ENCODE results near the gene KDM1B. TPM values are rescaled to one million over a fixed set of nuclear protein-coding genes. Genes with fewer than 3 reads are reported as not detected.

KDM1B gene
- total and polyA plus RNA-seq, 2 donors from 2014 or later: 3.9 to 20.5 TPM

DNA sequence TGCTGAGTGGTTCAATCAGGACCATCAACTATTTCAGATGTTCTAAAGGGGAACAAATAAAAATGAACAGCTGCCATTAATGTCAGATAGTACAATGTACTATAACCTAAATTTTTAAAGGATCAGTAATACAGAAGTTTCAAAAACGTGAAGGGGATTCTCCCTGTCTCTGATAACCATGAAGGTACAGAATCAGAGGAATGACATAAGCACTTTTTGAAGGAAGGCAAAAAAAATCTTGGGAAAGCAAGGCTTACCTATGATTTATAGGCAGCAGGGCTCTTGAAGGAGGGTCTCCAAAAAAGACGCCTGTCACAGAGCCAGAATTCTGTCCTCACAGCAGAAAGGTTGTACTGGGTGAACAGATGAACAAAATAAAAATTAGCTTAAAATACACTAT is 89.0 kb downstream of the KDM1B start:
- no peaks in the 10 kb centered on the region for H3K27me3 ChIP-seq (ENCODE audit: control insufficient read depth, insufficient read depth, low read length)
- intact Hi-C loops (cut with DNase I): no loop called here
- FAIRE-seq: no peak
- H3K4me3 ChIP-seq (ENCODE audit: low read length in 3 of 3): no peak overlapping the region
- H3K9ac ChIP-seq (ENCODE audit: low read length in 3 of 3): no peak overlapping the region
- H3K4me1 ChIP-seq (ENCODE audit: control insufficient read depth in 2 of 3, insufficient read depth in 2 of 3, low read depth in 1 of 3, low read length in 3 of 3): no peaks in the 10 kb centered on the region
- TF ChIP-seq, protein P1, sequence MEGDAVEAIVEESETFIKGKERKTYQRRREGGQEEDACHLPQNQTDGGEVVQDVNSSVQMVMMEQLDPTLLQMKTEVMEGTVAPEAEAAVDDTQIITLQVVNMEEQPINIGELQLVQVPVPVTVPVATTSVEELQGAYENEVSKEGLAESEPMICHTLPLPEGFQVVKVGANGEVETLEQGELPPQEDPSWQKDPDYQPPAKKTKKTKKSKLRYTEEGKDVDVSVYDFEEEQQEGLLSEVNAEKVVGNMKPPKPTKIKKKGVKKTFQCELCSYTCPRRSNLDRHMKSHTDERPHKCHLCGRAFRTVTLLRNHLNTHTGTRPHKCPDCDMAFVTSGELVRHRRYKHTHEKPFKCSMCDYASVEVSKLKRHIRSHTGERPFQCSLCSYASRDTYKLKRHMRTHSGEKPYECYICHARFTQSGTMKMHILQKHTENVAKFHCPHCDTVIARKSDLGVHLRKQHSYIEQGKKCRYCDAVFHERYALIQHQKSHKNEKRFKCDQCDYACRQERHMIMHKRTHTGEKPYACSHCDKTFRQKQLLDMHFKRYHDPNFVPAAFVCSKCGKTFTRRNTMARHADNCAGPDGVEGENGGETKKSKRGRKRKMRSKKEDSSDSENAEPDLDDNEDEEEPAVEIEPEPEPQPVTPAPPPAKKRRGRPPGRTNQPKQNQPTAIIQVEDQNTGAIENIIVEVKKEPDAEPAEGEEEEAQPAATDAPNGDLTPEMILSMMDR (IDR thresholded peaks at IDR 0.05; ENCODE audit: borderline replicate concordance, extremely low read depth, insufficient read depth): no peak
- no peaks in the 10 kb centered on the region for H3K9me3 ChIP-seq (ENCODE audit: control insufficient read depth in 2 of 3, insufficient read depth in 1 of 3, low read length in 3 of 3)
- peaks cover 3 to 21% (median 8%) of the 10 kb centered on the region in 3 donors for H3K36me3 ChIP-seq (ENCODE audit: control insufficient read depth in 2 of 3, insufficient read depth in 3 of 3, low read length in 3 of 3)
- no peak for DNase-seq
- H3K27ac ChIP-seq (ENCODE audit: low read depth in 2 of 2, low read length in 2 of 2): no peak overlapping the region

DNA sequence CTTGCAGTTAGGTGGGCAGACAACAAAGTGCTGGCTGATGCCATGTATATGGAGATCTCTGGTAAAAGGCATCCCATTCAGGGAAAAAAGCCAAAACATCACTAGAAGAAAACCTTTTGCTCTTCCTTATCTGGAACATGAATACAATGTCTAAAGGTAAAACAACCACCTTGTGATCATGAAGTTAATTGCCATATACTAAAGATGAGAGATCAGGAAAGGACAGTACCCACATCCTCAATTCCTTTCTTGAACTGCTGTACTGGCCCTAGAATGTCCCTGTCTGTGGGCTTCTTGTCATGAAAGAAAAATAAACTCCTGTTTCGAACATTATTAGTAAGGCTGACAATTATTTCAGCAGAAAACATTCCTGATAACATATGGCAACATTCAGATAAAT is 89.9 kb downstream of the KDM1B start:
- DNase-seq (no peak), FAIRE-seq (no peak)
- no peak overlapping the region for H3K4me3 ChIP-seq (ENCODE audit: low read length in 3 of 3)
- TF ChIP-seq, protein P1 (IDR thresholded peaks at IDR 0.05; ENCODE audit: borderline replicate concordance, extremely low read depth, insufficient read depth): no peak
- no peak overlapping the region for H3K27ac ChIP-seq (ENCODE audit: low read depth in 2 of 2, low read length in 2 of 2)
- no peaks in the 10 kb centered on the region for H3K9me3 ChIP-seq (ENCODE audit: control insufficient read depth in 2 of 3, insufficient read depth in 1 of 3, low read length in 3 of 3)
- no peaks in the 10 kb centered on the region for H3K27me3 ChIP-seq (ENCODE audit: control insufficient read depth, insufficient read depth, low read length)
- intact Hi-C loops (cut with DNase I): no loop called here
- H3K9ac ChIP-seq (ENCODE audit: low read length in 3 of 3): no peak overlapping the region
- H3K36me3 ChIP-seq (ENCODE audit: control insufficient read depth in 2 of 3, insufficient read depth in 3 of 3, low read length in 3 of 3): peaks cover 3 to 21% (median 9%) of the 10 kb centered on the region in 3 donors
- no peaks in the 10 kb centered on the region for H3K4me1 ChIP-seq (ENCODE audit: control insufficient read depth in 2 of 3, insufficient read depth in 2 of 3, low read depth in 1 of 3, low read length in 3 of 3)

DNA sequence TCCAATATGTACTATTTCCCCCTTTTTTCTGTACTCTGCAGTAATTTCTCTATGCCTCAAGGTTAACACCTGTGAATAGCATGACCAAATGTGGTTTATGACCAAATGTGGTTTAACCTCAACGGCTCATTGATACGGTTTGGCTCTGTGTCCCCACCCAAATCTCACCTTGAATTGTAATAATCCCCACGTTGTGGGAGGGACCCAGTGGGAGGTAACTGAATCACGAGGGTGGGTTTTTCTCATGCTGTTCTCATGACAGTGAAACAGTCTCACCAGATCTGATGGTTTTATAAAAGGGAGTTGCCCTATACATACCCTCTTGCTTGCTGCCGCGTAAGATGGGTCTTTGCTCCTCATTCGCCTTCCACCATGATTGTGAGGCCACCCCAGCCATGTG is 90.4 kb downstream of the KDM1B start:
- Histone ChIP-seq H3K36me3 (ENCODE audit: control insufficient read depth in 2 of 3, insufficient read depth in 3 of 3, low read length in 3 of 3) (peaks cover 3 to 21% (median 9%) of the 10 kb centered on the region in 3 donors), H3K27ac (ENCODE audit: low read depth in 2 of 2, low read length in 2 of 2) (no peak overlapping the region), H3K4me1 (ENCODE audit: control insufficient read depth in 2 of 3, insufficient read depth in 2 of 3, low read depth in 1 of 3, low read length in 3 of 3) (no peaks in the 10 kb centered on the region), H3K9ac (ENCODE audit: low read length in 3 of 3) (no peak overlapping the region), H3K4me3 (ENCODE audit: low read length in 3 of 3) (no peak overlapping the region), H3K27me3 (ENCODE audit: control insufficient read depth, insufficient read depth, low read length) (no peaks in the 10 kb centered on the region), H3K9me3 (ENCODE audit: control insufficient read depth in 2 of 3, insufficient read depth in 1 of 3, low read length in 3 of 3) (no peaks in the 10 kb centered on the region)
- DNase-seq: no peak
- TF ChIP-seq, protein P1 (IDR thresholded peaks at IDR 0.05; ENCODE audit: borderline replicate concordance, extremely low read depth, insufficient read depth): no peak
- FAIRE-seq: no peak
- intact Hi-C loops (cut with DNase I): no loop called here

DNA sequence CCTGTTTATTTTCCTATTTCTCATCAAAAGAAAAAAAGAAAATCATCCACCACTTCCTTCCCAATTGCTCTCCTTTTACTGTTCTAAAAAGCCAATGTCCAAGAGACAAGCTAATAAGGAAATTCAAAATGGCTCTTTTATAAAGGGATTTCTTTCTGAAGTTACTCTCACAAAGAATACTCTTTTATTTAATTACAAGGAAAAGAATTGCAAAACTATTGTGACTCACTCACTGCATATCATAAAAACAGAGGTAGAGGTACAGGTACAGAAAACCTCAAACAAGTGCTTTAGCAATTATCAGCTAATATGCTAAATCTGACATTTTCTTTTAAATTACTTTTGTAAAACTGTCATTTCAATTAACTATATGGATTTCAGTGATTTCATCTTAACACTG is 91.0 kb downstream of the KDM1B start:
- TF ChIP-seq, protein P1 (IDR thresholded peaks at IDR 0.05; ENCODE audit: borderline replicate concordance, extremely low read depth, insufficient read depth): no peak
- Histone ChIP-seq H3K9me3 (ENCODE audit: control insufficient read depth in 2 of 3, insufficient read depth in 1 of 3, low read length in 3 of 3) (no peaks in the 10 kb centered on the region), H3K4me1 (ENCODE audit: control insufficient read depth in 2 of 3, insufficient read depth in 2 of 3, low read depth in 1 of 3, low read length in 3 of 3) (no peaks in the 10 kb centered on the region), H3K9ac (ENCODE audit: low read length in 3 of 3) (no peak overlapping the region), H3K27ac (ENCODE audit: low read depth in 2 of 2, low read length in 2 of 2) (no peak overlapping the region), H3K4me3 (ENCODE audit: low read length in 3 of 3) (no peak overlapping the region), H3K36me3 (ENCODE audit: control insufficient read depth in 2 of 3, insufficient read depth in 3 of 3, low read length in 3 of 3) (peaks cover 3 to 21% (median 9%) of the 10 kb centered on the region in 3 donors), H3K27me3 (ENCODE audit: control insufficient read depth, insufficient read depth, low read length) (no peaks in the 10 kb centered on the region)
- DNase-seq (no peak), FAIRE-seq (no peak)
- intact Hi-C loops (cut with DNase I): no loop called here

All from kidney (tissue), 14 donors.